Ishikawa (cell line): ENCODE measurements around the gene ADAD2.

ENCODE experiments used
- CEBPB ChIP-seq: IDR thresholded peaks from 2 replicates; pipeline ENCODE4 v1.6.1; 2012
- CREB1 ChIP-seq: IDR thresholded peaks from 2 replicates; pipeline ENCODE4 v1.6.1; 2012; ENCODE audit warnings: low read depth
- EGR1 ChIP-seq: IDR thresholded peaks from 2 replicates; pipeline ENCODE4 v1.6.1; 2012
- EP300 ChIP-seq: IDR thresholded peaks from 2 replicates; pipeline ENCODE4 v1.6.1; 2012; ENCODE audit warnings: borderline replicate concordance
- MAX ChIP-seq: IDR thresholded peaks from 2 replicates; pipeline ENCODE4 v1.6.1; 2012
- TAF1 ChIP-seq: IDR thresholded peaks from 2 replicates; pipeline ENCODE4 v1.6.1; 2012; ENCODE audit warnings: low read depth, mild to moderate bottlenecking
- TCF12 ChIP-seq: IDR thresholded peaks from 2 replicates; pipeline ENCODE4 v1.6.1; 2012; ENCODE audit warnings: low read depth
- TEAD4 ChIP-seq: IDR thresholded peaks from 2 replicates; pipeline ENCODE4 v1.6.1; 2012
- YY1 ChIP-seq: IDR thresholded peaks from 2 replicates; pipeline ENCODE4 v1.6.1; 2012; ENCODE audit warnings: low read depth
- TF ChIP-seq, protein P1 (sequence below): IDR thresholded peaks from 2 replicates; pipeline ENCODE4 v1.6.1; 2012; ENCODE audit warnings: low read depth, mild to moderate bottlenecking

- TF ChIP-seq MAX: no peak
- no peak for TF ChIP-seq TAF1
- no peak for TF ChIP-seq TEAD4
- TF ChIP-seq CEBPB: no peak
- no peak for TF ChIP-seq TCF12
- no peak for TF ChIP-seq CREB1
- TF ChIP-seq, protein P1, sequence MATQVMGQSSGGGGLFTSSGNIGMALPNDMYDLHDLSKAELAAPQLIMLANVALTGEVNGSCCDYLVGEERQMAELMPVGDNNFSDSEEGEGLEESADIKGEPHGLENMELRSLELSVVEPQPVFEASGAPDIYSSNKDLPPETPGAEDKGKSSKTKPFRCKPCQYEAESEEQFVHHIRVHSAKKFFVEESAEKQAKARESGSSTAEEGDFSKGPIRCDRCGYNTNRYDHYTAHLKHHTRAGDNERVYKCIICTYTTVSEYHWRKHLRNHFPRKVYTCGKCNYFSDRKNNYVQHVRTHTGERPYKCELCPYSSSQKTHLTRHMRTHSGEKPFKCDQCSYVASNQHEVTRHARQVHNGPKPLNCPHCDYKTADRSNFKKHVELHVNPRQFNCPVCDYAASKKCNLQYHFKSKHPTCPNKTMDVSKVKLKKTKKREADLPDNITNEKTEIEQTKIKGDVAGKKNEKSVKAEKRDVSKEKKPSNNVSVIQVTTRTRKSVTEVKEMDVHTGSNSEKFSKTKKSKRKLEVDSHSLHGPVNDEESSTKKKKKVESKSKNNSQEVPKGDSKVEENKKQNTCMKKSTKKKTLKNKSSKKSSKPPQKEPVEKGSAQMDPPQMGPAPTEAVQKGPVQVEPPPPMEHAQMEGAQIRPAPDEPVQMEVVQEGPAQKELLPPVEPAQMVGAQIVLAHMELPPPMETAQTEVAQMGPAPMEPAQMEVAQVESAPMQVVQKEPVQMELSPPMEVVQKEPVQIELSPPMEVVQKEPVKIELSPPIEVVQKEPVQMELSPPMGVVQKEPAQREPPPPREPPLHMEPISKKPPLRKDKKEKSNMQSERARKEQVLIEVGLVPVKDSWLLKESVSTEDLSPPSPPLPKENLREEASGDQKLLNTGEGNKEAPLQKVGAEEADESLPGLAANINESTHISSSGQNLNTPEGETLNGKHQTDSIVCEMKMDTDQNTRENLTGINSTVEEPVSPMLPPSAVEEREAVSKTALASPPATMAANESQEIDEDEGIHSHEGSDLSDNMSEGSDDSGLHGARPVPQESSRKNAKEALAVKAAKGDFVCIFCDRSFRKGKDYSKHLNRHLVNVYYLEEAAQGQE: no peak
- no peak for TF ChIP-seq EGR1
- no peak for TF ChIP-seq EP300
- no peak for TF ChIP-seq YY1
These were observed 55.2 kb downstream of the ADAD2 start for GRCh38 chr16:84245956-84246678.
